ENCODE measurements around the gene ARL5C. TPM values are rescaled to one million over a fixed set of nuclear protein-coding genes. Genes with fewer than 3 reads are reported as not detected.
"Not testable (repeated sequence)": the region's sequence is repeated elsewhere in the genome, so short reads cannot be mapped to it uniquely, and the experiment has no call there.

The ARL5C gene
- total RNA-seq, 1 donor from 2014 or later, result not detected

DNA sequence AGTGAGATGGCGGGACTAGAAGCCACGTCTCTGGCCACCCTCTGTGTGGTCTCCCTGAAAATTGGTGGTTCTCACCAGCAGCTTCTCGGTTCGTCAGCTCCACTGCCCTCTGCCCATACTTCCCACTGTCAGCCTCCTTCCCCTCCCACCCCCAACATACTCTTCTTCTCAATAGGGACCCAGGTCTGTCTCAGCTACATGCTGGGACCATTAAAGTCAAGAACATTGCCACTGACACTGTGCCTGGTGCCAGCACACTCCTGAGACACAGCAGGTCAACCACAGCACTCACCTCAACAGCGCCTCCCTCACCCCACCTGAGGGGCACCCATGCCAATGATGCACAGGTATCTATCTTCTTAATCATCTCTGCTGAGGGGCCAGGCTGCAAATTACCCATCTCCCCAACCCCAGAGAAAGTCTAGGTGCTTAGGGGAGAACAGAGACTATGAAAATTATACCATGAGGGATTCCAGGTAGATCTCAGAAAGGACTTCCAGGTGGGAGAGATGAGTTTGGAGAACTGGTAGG lies 15.8 kb downstream of the ARL5C start:
- intact Hi-C loops (cut with DNase I), result loop anchor here (5.0 to 10.0 kb wide), 4 partner anchors 148 to 415 kb away; partner anchors contain the start of genes CISD3 and FBXO47
- no peak for DNase-seq (ENCODE audit: low spot score)

- intact Hi-C loops (cut with DNase I), result no loop called here
- DNase-seq (ENCODE audit: low spot score), result no peak
These were observed 18.5 kb downstream of the ARL5C start for GRCh38 chr17:39147221-39148185.

DNA sequence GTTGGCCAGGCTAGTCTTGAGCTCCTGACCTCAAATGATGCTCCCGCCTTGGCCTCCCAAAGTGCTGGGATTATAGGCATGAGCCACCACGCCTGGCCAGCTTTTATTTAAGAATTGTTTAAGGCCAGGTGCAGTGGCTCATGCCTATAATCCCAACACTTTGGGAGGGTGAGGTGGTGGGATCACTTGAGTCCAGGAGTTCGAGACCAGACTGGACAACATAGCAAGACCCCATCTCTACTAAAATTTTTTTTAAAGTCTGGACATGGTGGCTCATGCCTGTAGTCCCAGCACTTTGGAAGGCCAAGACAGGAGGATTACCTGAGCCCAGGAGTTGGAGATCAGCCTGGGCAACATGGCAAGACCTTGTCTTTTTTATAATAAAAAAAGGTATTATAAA lies 19.7 kb downstream of the ARL5C start:
- intact Hi-C loops (cut with DNase I), result no loop called here
- DNase-seq (ENCODE audit: low spot score), result no peak

GRCh38 chr17:39145143-39145542 lies 20.8 kb downstream of the ARL5C start:
- no peak for DNase-seq (ENCODE audit: low spot score)
- intact Hi-C loops (cut with DNase I), result no loop called here

DNA sequence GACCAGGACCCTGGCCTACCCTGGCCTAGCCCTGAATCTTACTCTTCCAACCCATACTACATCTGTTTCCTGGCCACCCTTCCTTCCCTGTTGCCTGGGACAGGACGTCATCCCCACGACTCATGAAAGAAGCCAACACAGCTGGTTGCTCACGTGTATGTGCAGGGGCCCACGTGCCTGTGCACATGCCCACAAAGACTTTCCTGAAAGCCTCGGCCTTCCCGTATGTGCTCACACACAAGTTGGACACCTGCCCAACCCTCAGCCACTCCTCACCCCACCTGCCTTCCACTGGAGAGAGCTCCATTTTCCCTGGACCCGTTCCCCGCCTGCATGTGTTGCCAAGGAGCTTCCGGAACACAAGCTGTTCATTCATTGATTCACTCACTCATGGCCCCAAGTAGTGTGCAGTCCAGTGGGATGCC lies 21.5 kb downstream of the ARL5C start:
- intact Hi-C loops (cut with DNase I), result loop anchor here (5.0 kb wide), 1 partner anchor 42 kb away; no protein-coding TSS in a partner anchor
- DNase-seq (ENCODE audit: low spot score), result peak; percentile 85

GRCh38 chr17:39143552-39144093 lies 22.3 kb downstream of the ARL5C start:
- intact Hi-C loops (cut with DNase I), result loop anchor here (5.0 kb wide), 1 partner anchor 41 kb away; no protein-coding TSS in a partner anchor
- no peak for DNase-seq (ENCODE audit: low spot score)

DNA sequence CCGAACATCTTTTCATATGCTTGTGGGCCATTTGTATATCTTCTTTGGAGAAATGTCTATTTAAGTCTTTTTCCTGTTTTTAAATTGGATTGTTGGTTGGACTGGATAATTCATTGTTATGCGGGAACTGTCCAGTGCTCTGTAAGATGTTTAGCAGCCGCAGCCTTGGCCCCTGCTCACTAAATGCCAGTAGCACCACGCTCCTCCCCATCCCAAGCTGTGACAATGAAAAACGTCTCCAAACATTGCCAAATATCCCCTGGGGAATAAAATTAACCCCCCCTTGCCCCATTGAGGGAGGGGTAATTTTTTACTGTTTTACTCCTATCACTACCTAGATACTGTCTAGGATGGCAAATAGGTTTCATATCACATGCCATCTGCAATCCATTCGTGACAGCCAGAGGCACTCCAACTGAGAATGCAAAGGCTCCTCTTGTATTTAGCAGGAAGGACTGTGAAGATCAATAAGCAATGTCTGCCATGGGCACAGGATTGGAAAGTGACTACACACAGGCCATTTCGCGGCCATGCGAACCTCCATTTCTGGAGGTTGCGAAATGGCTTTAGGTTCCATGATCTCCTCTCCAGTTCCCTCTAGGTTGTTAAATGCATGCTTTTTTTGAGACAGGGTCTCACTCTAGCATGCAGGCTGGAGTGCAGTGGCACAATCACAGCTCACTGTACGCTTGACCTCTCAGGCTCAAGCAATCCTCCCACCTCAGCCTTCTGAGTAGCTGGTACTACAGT lies 23.9 kb downstream of the ARL5C start:
- intact Hi-C loops (cut with DNase I), result loop anchor here (5.0 kb wide), 1 partner anchor 40 kb away; no protein-coding TSS in a partner anchor
- DNase-seq (ENCODE audit: low spot score), result no peak

GRCh38 chr17:39141294-39141693 lies 24.7 kb downstream of the ARL5C start:
- DNase-seq (ENCODE audit: low spot score), result no peak
- intact Hi-C loops (cut with DNase I), result loop anchor here (5.0 kb wide), 1 partner anchor 39 kb away; no protein-coding TSS in a partner anchor

- intact Hi-C loops (cut with DNase I), result loop anchor here (5.0 kb wide), 1 partner anchor 57 kb away; no protein-coding TSS in a partner anchor
- no peak for DNase-seq (ENCODE audit: low spot score)
These were observed 26.4 kb downstream of the ARL5C start for GRCh38 chr17:39139561-39139960.

GRCh38 chr17:39139161-39139511 lies 26.8 kb downstream of the ARL5C start:
- intact Hi-C loops (cut with DNase I), result loop anchor here (5.0 kb wide), 1 partner anchor 57 kb away; no protein-coding TSS in a partner anchor
- no peak for DNase-seq (ENCODE audit: low spot score)

DNA sequence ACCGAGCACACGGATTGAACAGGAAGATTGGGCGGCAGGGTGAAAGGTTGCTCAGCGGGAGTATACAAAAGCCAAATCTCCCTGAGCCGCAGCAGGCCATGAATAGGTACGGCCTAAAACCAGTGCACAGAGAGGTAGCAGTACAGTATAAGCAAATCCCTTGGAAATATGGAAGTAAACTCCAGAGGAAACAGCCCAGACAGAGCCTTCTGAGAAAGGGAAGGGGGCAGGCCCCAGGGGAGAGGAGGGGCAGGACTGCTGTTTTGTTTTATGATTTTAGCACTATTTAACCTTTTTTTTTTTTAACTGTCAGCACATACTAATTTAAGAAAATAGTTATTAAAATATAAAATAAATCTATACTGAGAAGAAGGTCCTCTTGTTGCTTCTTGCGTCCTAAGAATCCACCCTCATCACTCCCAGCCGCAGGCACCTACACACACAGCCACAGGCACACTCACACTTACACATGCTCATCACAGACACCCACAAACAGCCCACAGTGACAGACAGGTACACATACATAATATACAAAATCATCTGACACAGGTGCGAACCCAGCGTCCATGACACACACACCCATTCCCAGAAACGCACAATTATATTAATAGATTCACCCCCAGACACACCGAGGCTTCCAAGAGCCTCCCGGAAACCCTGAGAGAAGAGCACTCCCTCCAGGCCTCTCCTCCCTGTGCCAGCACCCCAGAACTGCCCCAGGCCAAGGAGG lies 27.4 kb downstream of the ARL5C start:
- no peak for DNase-seq (ENCODE audit: low spot score)
- intact Hi-C loops (cut with DNase I), result loop anchor here (5.0 kb wide), 1 partner anchor 56 kb away; no protein-coding TSS in a partner anchor

DNA sequence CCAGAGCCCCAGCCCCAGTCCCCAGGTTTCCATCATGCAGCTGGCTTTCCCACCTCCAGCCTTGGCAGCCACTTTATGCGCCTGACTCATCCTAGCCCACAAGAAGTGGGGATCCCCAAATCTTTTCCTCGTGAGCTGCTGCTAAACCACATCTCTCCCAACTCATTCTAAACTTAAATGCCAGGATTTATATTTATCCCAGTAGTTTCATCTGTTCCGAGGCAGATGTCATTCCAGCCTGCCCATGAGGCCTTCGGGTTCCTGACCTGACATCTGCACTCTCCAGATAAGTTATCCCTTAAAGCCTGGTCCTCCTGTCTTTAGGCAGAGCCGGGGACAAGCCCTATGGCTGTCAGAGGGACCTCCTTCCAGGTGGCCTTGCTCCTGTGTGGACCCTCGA lies 31.1 kb downstream of the ARL5C start:
- no peak for DNase-seq (ENCODE audit: low spot score)
- intact Hi-C loops (cut with DNase I), result loop anchor here (5.0 kb wide), 1 partner anchor 53 kb away; no protein-coding TSS in a partner anchor

DNA sequence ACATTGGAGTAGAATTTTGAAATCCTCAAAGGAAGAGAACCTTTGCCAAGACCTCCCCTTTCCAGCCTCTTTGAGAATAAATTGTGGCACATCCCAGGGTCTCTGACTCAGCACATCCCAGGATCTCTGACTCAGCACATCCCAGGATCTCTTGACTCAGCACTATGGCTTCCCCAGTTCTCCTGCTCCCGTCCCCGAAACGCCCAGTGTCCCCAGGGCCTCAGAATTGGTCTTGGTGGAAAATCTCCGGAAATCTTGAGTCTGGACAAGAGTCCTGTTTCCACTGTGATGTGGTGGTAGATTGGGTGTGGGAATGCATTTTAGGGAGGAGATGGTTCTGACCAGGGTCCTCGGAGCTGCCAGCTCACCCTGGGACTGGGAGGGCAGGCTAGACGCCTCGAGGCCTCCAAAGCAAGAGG lies 33.8 kb downstream of the ARL5C start:
- intact Hi-C loops (cut with DNase I), result no loop called here
- no peak for DNase-seq (ENCODE audit: low spot score)

- no peak for DNase-seq (ENCODE audit: low spot score)
- intact Hi-C loops (cut with DNase I), result no loop called here
These were observed 34.3 kb downstream of the ARL5C start for GRCh38 chr17:39131616-39132015.

GRCh38 chr17:39130205-39130604 lies 35.8 kb downstream of the ARL5C start:
- intact Hi-C loops (cut with DNase I), result no loop called here
- DNase-seq (ENCODE audit: low spot score), result no peak

DNA sequence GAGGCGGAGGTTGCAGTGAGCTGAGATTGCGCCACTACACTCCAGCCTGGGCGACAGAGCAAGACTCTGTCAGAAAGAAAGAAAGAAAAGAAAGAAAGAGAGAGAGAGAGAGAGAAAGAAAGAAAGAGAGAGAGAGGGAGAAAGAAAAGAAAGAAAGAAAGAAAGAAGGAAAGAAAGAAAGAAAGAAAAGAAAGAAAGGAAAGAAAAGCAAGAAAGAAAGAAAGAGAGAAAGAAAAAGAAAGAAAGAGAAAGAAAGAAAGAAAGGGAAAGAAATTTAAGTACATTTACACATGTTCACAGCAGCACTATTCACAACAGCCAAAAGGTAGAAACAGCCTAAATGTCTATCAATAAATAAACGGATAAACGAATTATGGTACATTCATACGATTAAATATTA lies 36.4 kb downstream of the ARL5C start:
- intact Hi-C loops (cut with DNase I); DNase-seq (ENCODE audit: low spot score): not testable (repeated sequence)

GRCh38 chr17:39126436-39126835 lies 39.5 kb downstream of the ARL5C start:
- intact Hi-C loops (cut with DNase I), result no loop called here
- DNase-seq (ENCODE audit: low spot score), result no peak

GRCh38 chr17:39125143-39125875 lies 40.7 kb downstream of the ARL5C start:
- intact Hi-C loops (cut with DNase I), result no loop called here
- DNase-seq (ENCODE audit: low spot score), result no peak
